ENCODE results near the gene SH2D6. TPM values are rescaled to one million over a fixed set of nuclear protein-coding genes. Genes with fewer than 3 reads are reported as not detected.

SH2D6 gene
- total RNA-seq, 2 donors from 2014 or later = 0.66 to 1.3 TPM

DNA sequence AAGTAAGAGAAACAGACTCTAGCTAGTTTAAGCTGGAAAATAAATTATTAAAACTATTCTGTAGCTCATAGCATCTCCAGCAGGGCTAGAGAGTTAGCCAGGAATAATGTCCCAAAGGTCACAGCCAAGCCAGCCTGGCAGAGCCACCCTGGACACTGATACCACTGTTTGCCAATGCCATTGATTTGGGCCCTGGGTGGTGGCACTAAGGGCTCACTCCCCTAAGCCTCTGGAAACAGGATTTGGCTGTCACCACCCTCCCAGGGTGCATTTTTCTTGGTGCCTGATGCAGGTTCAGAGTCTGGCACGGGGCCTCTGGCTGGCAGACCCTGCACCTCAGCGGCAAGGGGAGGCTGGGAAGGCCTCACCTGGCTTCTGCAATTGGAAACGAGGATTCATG is 7.1 kb downstream of the SH2D6 start:
- Mint-ChIP-seq H3K27me3 (no peaks in the 10 kb centered on the region), H3K4me3 (no peak overlapping the region), H3K36me3 (ENCODE audit: low read depth) (no peaks in the 10 kb centered on the region), H3K9me3 (no peaks in the 10 kb centered on the region), H3K4me1 (peaks cover 4% of the 10 kb centered on the region), H3K27ac (peak overlapping the region; percentile 8)
- no peak for ATAC-seq (replicated peaks)

DNA sequence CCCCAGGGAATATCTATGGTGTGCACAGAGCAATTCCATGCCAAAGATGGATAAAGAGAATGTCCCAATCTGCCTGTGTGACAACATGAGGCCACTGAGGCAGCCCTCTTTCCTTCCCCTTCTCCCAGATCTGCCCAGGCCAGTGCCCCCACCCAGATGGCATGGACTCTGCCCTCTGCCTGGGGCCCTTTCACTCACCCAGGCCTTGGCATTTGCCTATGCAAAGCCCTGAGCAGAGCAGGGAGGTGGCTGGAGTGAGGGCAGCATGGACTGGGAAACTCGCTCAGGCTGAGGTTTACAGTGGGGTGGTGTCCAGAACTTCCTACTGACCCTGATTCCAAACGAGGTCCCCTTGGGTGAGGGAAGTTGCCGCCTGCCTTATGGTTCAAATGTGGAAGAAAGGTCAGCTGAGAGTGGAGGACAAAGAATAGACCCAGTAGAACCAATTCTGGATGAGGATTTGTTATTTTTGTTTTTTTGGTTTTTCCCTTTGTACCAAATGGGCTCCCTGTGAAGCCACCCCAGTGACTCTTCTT is 8.9 kb downstream of the SH2D6 start:
- Mint-ChIP-seq H3K27ac (no peak overlapping the region), H3K4me3 (no peak overlapping the region), H3K27me3 (no peaks in the 10 kb centered on the region), H3K9me3 (no peaks in the 10 kb centered on the region), H3K4me1 (no peaks in the 10 kb centered on the region), H3K36me3 (ENCODE audit: low read depth) (no peaks in the 10 kb centered on the region)
- no peak for ATAC-seq (replicated peaks)

DNA sequence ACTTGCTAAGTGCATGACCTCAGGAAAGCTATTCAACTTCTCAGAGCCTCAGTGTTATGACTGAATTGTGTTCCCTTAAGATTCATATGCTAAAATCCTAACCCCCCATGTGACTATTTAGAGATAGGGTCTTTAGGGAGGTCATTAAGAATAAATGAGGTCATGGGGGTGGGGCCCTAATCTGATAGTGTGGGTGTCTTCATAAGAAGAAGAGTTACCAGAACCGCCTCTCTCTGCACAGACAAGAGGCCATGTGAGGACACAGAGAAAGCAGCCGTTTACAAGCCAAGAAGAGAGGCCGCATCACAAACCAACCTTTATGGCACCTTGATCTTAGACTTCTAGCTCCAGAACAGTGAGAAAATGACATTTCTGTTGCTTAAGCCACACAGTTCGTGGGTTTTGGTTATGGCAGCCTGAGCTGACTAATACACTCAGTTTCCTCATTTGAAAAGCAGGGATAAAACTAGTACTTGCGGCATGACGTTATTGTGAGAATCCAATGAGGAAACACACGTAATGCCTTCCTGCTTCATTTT is 9.9 kb downstream of the SH2D6 start:
- Mint-ChIP-seq H3K36me3 (ENCODE audit: low read depth) (no peaks in the 10 kb centered on the region), H3K27me3 (no peaks in the 10 kb centered on the region)
- no peak for ATAC-seq (replicated peaks)

GRCh38 chr2:85429213-85429923 is 10.9 kb downstream of the SH2D6 start:
- Mint-ChIP-seq H3K4me1 (no peaks in the 10 kb centered on the region), H3K27ac (no peak overlapping the region), H3K9me3 (no peaks in the 10 kb centered on the region), H3K36me3 (ENCODE audit: low read depth) (no peaks in the 10 kb centered on the region), H3K4me3 (no peak overlapping the region), H3K27me3 (no peaks in the 10 kb centered on the region)
- ATAC-seq (replicated peaks) = no peak

More for the DNA sequence above, 9.9 kb downstream of the SH2D6 start:
- Mint-ChIP-seq H3K9me3 (no peaks in the 10 kb centered on the region), H3K27ac (no peak overlapping the region), H3K4me3 (no peak overlapping the region), H3K4me1 (no peaks in the 10 kb centered on the region)

GRCh38 chr2:85429924-85430289 is 11.4 kb downstream of the SH2D6 start:
- ATAC-seq (replicated peaks) = peak; percentile 16
- H3K9me3 Mint-ChIP-seq = no peaks in the 10 kb centered on the region

GRCh38 chr2:85430752-85431569 is 12.4 kb downstream of the SH2D6 start:
- H3K4me1 Mint-ChIP-seq = no peaks in the 10 kb centered on the region
- H3K36me3 Mint-ChIP-seq (ENCODE audit: low read depth) = no peaks in the 10 kb centered on the region
- H3K27ac Mint-ChIP-seq = no peak overlapping the region
- H3K27me3 Mint-ChIP-seq = no peaks in the 10 kb centered on the region
- H3K4me3 Mint-ChIP-seq = no peak overlapping the region
- no peak for ATAC-seq (replicated peaks)
- no peaks in the 10 kb centered on the region for H3K9me3 Mint-ChIP-seq

More at GRCh38 chr2:85429924-85430289, 11.4 kb downstream of the SH2D6 start:
- H3K27ac Mint-ChIP-seq = no peak overlapping the region
- no peaks in the 10 kb centered on the region for H3K4me1 Mint-ChIP-seq
- no peaks in the 10 kb centered on the region for H3K36me3 Mint-ChIP-seq (ENCODE audit: low read depth)
- no peaks in the 10 kb centered on the region for H3K27me3 Mint-ChIP-seq
- no peak overlapping the region for H3K4me3 Mint-ChIP-seq

DNA sequence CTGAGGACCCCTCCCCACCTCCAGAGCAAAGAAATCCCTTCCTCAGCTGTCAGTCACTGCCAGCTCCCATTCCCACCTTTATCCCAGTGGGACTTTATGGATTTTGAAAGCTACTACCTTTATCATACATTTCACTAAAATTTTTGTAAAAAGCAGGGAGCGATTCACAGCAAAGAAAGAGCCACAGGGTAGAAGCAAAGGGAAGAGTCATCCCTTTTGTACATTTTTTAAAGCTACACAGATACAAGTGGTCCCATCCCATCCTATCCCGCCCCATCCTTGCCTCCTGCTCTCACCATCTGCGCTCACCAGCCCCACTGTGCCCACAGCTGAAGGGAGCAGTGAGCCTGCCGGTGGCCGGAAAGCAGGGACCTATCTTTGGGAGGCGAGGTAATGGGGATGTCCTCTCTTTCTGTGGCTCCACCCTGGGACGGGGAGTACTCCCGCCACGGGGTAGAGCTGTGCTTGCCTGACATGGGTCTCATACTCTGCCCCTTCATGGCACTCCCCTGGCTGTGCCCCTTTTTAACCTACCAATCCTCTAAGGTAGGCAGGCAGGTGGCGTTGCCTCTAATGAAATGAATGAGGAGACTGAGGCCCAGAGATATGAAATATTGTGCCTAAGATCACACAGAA is 13.2 kb downstream of the SH2D6 start:
- no peak overlapping the region for H3K27ac Mint-ChIP-seq
- no peaks in the 10 kb centered on the region for H3K9me3 Mint-ChIP-seq
- H3K27me3 Mint-ChIP-seq = no peaks in the 10 kb centered on the region
- H3K4me3 Mint-ChIP-seq = no peak overlapping the region
- no peaks in the 10 kb centered on the region for H3K36me3 Mint-ChIP-seq (ENCODE audit: low read depth)
- H3K4me1 Mint-ChIP-seq = no peaks in the 10 kb centered on the region
- no peak for ATAC-seq (replicated peaks)

GRCh38 chr2:85433511-85434089 is 15.1 kb downstream of the SH2D6 start:
- Mint-ChIP-seq H3K9me3 (no peaks in the 10 kb centered on the region), H3K27ac (no peak overlapping the region), H3K27me3 (no peaks in the 10 kb centered on the region), H3K4me3 (no peak overlapping the region), H3K36me3 (ENCODE audit: low read depth) (no peaks in the 10 kb centered on the region), H3K4me1 (peaks cover 4% of the 10 kb centered on the region)
- no peak for ATAC-seq (replicated peaks)

DNA sequence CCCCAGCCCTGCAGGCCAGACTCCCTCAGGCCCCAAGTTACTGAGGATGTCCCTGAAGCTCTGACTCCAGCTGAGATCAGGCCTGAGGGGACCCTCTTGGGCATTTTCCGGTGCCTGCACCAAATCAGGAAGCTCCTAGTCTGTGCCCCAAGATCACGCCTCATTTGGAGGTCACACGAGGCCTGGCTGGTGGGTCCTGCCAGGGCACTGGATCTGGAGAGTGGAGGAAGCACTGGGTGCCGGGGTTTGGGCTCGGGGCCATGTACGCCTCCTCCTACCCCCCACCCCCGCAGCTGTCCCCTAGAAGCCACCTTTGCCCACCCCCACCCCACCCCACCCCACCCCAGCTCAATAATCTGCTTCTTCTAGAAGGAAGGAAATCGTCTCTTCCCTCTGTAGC is 16.2 kb downstream of the SH2D6 start:
- H3K36me3 Mint-ChIP-seq (ENCODE audit: low read depth) = no peaks in the 10 kb centered on the region
- no peak overlapping the region for H3K27ac Mint-ChIP-seq
- no peak overlapping the region for H3K4me3 Mint-ChIP-seq
- no peak for ATAC-seq (replicated peaks)
- H3K4me1 Mint-ChIP-seq = peaks cover 4% of the 10 kb centered on the region
- H3K27me3 Mint-ChIP-seq = no peaks in the 10 kb centered on the region
- H3K9me3 Mint-ChIP-seq = no peaks in the 10 kb centered on the region

GRCh38 chr2:85435220-85435958 is 16.9 kb downstream of the SH2D6 start:
- H3K27me3 Mint-ChIP-seq = no peaks in the 10 kb centered on the region
- ATAC-seq (replicated peaks) = no peak
- H3K4me1 Mint-ChIP-seq = peaks cover 8% of the 10 kb centered on the region
- no peak overlapping the region for H3K27ac Mint-ChIP-seq
- H3K9me3 Mint-ChIP-seq = no peaks in the 10 kb centered on the region
- H3K4me3 Mint-ChIP-seq = no peak overlapping the region
- no peaks in the 10 kb centered on the region for H3K36me3 Mint-ChIP-seq (ENCODE audit: low read depth)

DNA sequence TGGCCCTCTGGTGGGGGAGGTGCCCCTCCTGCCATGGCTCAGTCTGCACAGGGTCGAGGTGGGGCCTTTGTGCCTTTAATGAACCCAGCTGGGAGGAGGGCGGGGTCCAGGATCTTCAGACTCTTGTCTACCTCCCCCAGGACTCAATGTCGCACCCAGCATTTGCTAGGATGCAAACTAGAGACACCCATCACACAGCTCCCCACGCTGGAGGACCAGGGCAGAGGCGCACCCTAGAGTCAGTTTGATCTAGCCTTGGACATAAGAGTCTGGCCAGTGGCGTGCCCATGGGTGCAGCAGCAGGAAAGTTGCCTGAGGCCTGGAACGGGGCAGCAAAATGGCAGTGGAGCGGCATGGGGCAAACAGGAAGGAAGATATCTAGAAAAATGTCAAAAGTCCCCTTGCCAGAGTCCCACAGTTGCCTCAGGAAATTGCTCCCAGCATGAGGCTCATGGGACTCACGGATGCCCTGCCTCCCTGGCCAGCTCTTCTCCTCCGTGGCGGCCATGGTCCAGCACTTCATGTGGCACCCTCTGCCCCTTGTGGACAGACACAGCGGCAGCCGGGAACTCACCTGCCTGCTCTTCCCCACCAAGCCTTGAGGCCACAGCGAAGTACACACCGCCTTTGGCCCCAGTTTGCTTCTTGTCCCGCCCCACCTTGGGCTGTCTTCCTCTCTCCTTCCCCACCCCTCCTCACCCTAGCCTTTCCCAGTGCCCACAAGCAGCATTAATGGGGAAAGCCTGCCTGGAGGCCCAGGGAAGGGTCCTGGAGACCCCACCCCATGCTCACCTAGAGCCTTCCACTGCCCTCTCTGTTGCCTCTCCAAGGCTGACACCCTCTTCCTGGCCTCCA is 17.7 kb downstream of the SH2D6 start:
- peaks cover 8% of the 10 kb centered on the region for H3K4me1 Mint-ChIP-seq
- peak overlapping the region; percentile 81 for H3K4me3 Mint-ChIP-seq
- no peaks in the 10 kb centered on the region for H3K36me3 Mint-ChIP-seq (ENCODE audit: low read depth)
- peak overlapping the region; percentile 97 for H3K27ac Mint-ChIP-seq
- no peak for ATAC-seq (replicated peaks)
- H3K27me3 Mint-ChIP-seq = no peaks in the 10 kb centered on the region
- no peaks in the 10 kb centered on the region for H3K9me3 Mint-ChIP-seq

- Mint-ChIP-seq H3K9me3 (no peaks in the 10 kb centered on the region), H3K27ac (peak overlapping the region; percentile 97)
- ATAC-seq (replicated peaks) = no peak
Measured at GRCh38 chr2:85436836-85437487, 18.4 kb downstream of the SH2D6 start.

More at GRCh38 chr2:85436836-85437487, 18.4 kb downstream of the SH2D6 start:
- H3K4me3 Mint-ChIP-seq = peak overlapping the region; percentile 81
- H3K4me1 Mint-ChIP-seq = peaks cover 8% of the 10 kb centered on the region
- no peaks in the 10 kb centered on the region for H3K27me3 Mint-ChIP-seq
- H3K36me3 Mint-ChIP-seq (ENCODE audit: low read depth) = no peaks in the 10 kb centered on the region
